OCI-M1 (cell line): ENCODE measurements around the gene ESR1.

ENCODE experiments used
- DNase-seq: peaks from one replicate; lab custom pipeline; 2025; lab: John Stamatoyannopoulos, UW

ESR1 gene

GRCh38 chr6:152094992-152095592 lies 287.6 kb downstream of the ESR1 start:
- DNase-seq: peak; percentile 90

- no peak for DNase-seq
These were observed 289.5 kb downstream of the ESR1 start for GRCh38 chr6:152096863-152097496.

GRCh38 chr6:152098683-152099082 lies 291.2 kb downstream of the ESR1 start:
- DNase-seq: no peak

- no peak for DNase-seq
These were observed 292.1 kb downstream of the ESR1 start for GRCh38 chr6:152099446-152100182.

- peak; percentile 51 for DNase-seq
These were observed 292.7 kb downstream of the ESR1 start for GRCh38 chr6:152100183-152100618.

- no peak for DNase-seq
These were observed 300.5 kb downstream of the ESR1 start for GRCh38 chr6:152107973-152108372.

- no peak for DNase-seq
These were observed 303.7 kb downstream of the ESR1 start for GRCh38 chr6:152110886-152111820.

GRCh38 chr6:152112491-152113261 lies 305.2 kb downstream of the ESR1 start:
- no peak for DNase-seq

- DNase-seq: no peak
These were observed 310.0 kb downstream of the ESR1 start for GRCh38 chr6:152117156-152118133.

- DNase-seq: no peak
These were observed 310.7 kb downstream of the ESR1 start for GRCh38 chr6:152118224-152118623.

- DNase-seq: no peak
These were observed 311.2 kb downstream of the ESR1 start for GRCh38 chr6:152118678-152119077.

- DNase-seq: no peak
These were observed 312.3 kb downstream of the ESR1 start for GRCh38 chr6:152119831-152120230.

- no peak for DNase-seq
These were observed 314.4 kb downstream of the ESR1 start for GRCh38 chr6:152121910-152122309.

- DNase-seq: no peak
These were observed 315.0 kb downstream of the ESR1 start for GRCh38 chr6:152122434-152122833.

GRCh38 chr6:152123076-152123475 lies 315.6 kb downstream of the ESR1 start:
- no peak for DNase-seq

- DNase-seq: peak; percentile 76
These were observed 317.1 kb downstream of the ESR1 start for GRCh38 chr6:152124429-152125074.

- no peak for DNase-seq
These were observed 320.1 kb downstream of the ESR1 start for GRCh38 chr6:152127432-152128165.

- DNase-seq: no peak
These were observed 322.2 kb downstream of the ESR1 start for GRCh38 chr6:152129691-152130151.

GRCh38 chr6:152130441-152130840 lies 323.0 kb downstream of the ESR1 start:
- no peak for DNase-seq
